ENCODE measurements around the gene JUN. TPM values are rescaled to one million over a fixed set of nuclear protein-coding genes. Genes with fewer than 3 reads are reported as not detected.

Gene JUN
- polyA plus RNA-seq, 4 donors: 47.4 to 394 (median 66.2) TPM

DNA sequence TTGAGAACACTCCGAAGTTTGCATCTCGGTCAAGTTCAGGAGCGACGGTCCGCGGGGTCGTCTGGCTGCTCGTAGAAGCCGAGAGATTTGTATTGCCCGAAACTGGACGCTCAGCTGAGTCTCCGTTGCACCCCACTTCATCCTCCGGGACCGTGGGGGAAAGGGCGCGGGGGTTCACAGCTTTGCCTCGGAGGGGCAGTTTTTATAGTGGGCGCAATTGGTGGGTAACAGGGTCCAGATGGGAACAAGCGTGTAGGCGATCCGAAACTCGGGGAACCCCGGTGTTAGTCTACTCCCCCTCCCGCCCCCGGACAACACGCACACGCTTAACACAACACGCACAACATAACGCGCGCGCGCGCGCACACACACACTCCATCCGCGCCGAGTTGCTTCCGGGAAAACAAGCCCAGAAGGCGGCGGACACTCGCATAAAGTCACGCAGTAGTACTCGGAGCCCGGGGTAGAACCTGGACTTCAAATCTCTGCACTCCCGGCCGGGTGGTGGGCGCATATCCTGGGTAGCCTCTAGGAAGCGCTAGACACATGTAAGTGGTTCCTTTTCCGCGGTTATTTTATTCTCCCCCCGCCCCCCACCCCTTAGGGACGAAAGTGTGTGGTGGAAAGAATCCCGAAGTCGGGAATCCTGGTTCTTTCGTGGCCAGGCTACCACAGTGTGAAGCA is 1.1 kb upstream of the JUN start:
- H3K27ac ChIP-seq (ENCODE audit: low read depth in 1 of 3, low read length in 2 of 3): peak overlapping the region; percentile 98 to 99 (median 99)
- H3K4me1 ChIP-seq (ENCODE audit: control insufficient read depth in 3 of 3, insufficient read depth in 2 of 3, low read depth in 1 of 3, low read length in 2 of 3): peaks cover 0 to 14% (median under 1%) of the 10 kb centered on the region in 3 donors
- peak overlapping the region; percentile 71 to 75 (median 73) for H3K4me3 ChIP-seq (ENCODE audit: low read depth in 1 of 3, low read length in 3 of 3)
- peak; percentile 82 to 91 for DNase-seq
- 0 to 1% (median 1%) methylated on average over 56 of the region's 56 CpGs for WGBS, 3 donors
- H3K36me3 ChIP-seq (ENCODE audit: control insufficient read depth in 3 of 3, insufficient read depth in 2 of 3, low read depth in 1 of 3, low read length in 3 of 3): peaks cover 0 to 20% (median 0%) of the 10 kb centered on the region in 3 donors
- FAIRE-seq: no peak
- H3K9me3 ChIP-seq (ENCODE audit: control insufficient read depth in 2 of 2, insufficient read depth in 1 of 2, low read depth in 1 of 2, low read length in 1 of 2): peaks cover 0 to 8% of the 10 kb centered on the region in 2 donors
- no peaks in the 10 kb centered on the region for H3K27me3 ChIP-seq (ENCODE audit: control insufficient read depth in 3 of 3, insufficient read depth in 3 of 3, low read length in 3 of 3)

DNA sequence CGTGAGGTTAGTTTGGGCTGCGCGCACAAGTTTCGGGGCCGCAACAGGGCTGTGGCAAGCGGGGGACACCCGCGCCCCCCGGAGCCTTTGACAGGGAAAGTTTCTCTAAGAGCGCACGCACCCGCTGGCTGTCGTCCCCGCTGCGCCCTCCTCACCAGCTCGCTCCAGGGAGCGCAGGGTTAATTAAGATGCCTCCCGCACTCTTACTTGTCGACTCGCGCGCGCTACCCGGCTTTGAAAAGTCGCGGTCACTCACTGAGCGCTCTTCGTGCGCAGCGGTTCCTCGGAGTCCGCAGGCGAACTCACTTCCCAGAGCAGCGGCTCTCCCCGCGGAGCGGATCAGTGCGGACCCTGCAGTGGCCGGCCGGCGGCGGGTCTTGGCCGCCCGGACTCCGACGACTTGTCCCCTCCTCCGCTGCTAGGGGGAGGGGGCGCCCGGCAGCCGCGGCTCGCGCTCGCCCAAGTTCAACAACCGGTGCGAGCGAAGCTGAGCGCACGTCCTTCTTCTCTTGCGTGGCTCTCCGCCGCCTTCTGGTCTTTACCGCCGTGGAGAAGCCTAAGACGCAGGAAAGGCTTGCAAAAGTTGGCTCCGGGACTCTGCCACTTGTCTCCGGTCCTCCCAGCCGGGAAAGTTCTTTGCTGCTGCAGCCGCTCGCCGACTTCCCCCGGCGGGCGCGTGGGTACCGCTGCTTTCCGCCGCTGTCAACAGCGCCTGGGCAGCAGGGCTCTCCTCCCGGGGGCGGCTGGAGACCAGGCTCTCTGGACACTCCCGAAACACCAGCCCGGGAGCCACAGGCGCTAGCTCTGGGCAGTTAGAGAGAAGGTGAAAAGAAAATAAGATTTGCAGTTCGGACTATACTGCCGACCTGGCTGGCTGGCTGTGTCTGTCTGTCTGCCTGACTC is 506 bp downstream of the JUN start:
- Histone ChIP-seq H3K4me3 (ENCODE audit: low read depth in 1 of 3, low read length in 3 of 3) (peak overlapping the region; percentile 77 to 97 (median 92)), H3K4me1 (ENCODE audit: control insufficient read depth in 3 of 3, insufficient read depth in 2 of 3, low read depth in 1 of 3, low read length in 2 of 3) (peaks cover 0 to 16% (median 4%) of the 10 kb centered on the region in 3 donors), H3K9me3 (ENCODE audit: control insufficient read depth in 2 of 2, insufficient read depth in 1 of 2, low read depth in 1 of 2, low read length in 1 of 2) (no peaks in the 10 kb centered on the region), H3K36me3 (ENCODE audit: control insufficient read depth in 3 of 3, insufficient read depth in 2 of 3, low read depth in 1 of 3, low read length in 3 of 3) (peaks cover 0 to 20% (median 0%) of the 10 kb centered on the region in 3 donors), H3K27ac (ENCODE audit: low read depth in 1 of 3, low read length in 2 of 3) (peak overlapping the region; percentile 99), H3K27me3 (ENCODE audit: control insufficient read depth in 3 of 3, insufficient read depth in 3 of 3, low read length in 3 of 3) (no peaks in the 10 kb centered on the region)
- no peak for FAIRE-seq
- DNase-seq: peak; percentile 58 to 73
- WGBS, 3 donors: 0 to 1% (median 0%) methylated on average over 71 to 86 of the region's 86 CpGs

DNA sequence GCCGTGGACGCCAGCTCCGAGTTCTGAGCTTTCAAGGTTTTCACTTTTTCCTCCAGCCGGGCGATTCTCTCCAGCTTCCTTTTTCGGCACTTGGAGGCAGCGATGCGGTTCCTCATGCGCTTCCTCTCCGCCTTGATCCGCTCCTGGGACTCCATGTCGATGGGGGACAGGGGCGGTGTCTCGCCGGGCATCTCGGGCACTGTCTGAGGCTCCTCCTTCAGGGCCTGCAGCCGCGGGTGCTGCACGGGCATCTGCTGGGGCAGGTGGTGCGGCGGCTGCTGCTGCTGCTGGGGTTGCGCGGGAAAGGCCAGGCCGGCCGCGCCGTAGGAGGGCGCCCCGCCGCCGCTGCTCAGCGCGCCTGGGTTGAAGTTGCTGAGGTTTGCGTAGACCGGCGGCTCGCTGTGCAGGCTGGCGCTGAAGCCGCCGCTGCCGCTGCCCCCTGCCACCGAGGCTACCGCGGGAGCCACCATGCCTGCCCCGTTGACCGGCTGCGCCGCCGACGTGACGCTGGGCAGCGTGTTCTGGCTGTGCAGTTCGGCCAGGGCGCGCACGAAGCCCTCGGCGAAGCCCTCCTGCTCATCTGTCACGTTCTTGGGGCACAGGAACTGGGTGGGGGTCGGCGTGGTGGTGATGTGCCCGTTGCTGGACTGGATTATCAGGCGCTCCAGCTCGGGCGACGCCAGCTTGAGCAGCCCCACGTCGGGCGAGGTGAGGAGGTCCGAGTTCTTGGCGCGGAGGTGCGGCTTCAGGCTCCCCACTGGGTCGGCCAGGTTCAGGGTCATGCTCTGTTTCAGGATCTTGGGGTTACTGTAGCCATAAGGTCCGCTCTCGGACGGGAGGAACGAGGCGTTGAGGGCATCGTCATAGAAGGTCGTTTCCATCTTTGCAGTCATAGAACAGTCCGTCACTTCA is 1.4 kb downstream of the JUN start:
- FAIRE-seq (no peak), DNase-seq (peak; percentile 55 to 69)
- 0 to 1% (median 0%) methylated on average over 62 to 82 of the region's 82 CpGs for whole genome bisulfite sequencing, 3 donors
- peaks cover 0 to 20% (median 0%) of the 10 kb centered on the region in 3 donors for H3K36me3 ChIP-seq (ENCODE audit: control insufficient read depth in 3 of 3, insufficient read depth in 2 of 3, low read depth in 1 of 3, low read length in 3 of 3)
- H3K4me1 ChIP-seq (ENCODE audit: control insufficient read depth in 3 of 3, insufficient read depth in 2 of 3, low read depth in 1 of 3, low read length in 2 of 3): peaks cover 0 to 16% (median 4%) of the 10 kb centered on the region in 3 donors
- no peaks in the 10 kb centered on the region for H3K9me3 ChIP-seq (ENCODE audit: control insufficient read depth in 2 of 2, insufficient read depth in 1 of 2, low read depth in 1 of 2, low read length in 1 of 2)
- H3K27ac ChIP-seq (ENCODE audit: low read depth in 1 of 3, low read length in 2 of 3): peak overlapping the region; percentile 99
- no peaks in the 10 kb centered on the region for H3K27me3 ChIP-seq (ENCODE audit: control insufficient read depth in 3 of 3, insufficient read depth in 3 of 3, low read length in 3 of 3)
- peak overlapping the region; percentile 77 to 97 (median 92) for H3K4me3 ChIP-seq (ENCODE audit: low read depth in 1 of 3, low read length in 3 of 3)

- no peak for FAIRE-seq
- peaks cover 0 to 20% (median 0%) of the 10 kb centered on the region in 3 donors for H3K36me3 ChIP-seq (ENCODE audit: control insufficient read depth in 3 of 3, insufficient read depth in 2 of 3, low read depth in 1 of 3, low read length in 3 of 3)
- no peaks in the 10 kb centered on the region for H3K9me3 ChIP-seq (ENCODE audit: control insufficient read depth in 2 of 2, insufficient read depth in 1 of 2, low read depth in 1 of 2, low read length in 1 of 2)
- peak; percentile 68 to 75 for DNase-seq
- WGBS, 3 donors: 1% methylated on average over 32 of the region's 32 CpGs
- no peaks in the 10 kb centered on the region for H3K27me3 ChIP-seq (ENCODE audit: control insufficient read depth in 3 of 3, insufficient read depth in 3 of 3, low read length in 3 of 3)
- peaks cover 0 to 16% (median 4%) of the 10 kb centered on the region in 3 donors for H3K4me1 ChIP-seq (ENCODE audit: control insufficient read depth in 3 of 3, insufficient read depth in 2 of 3, low read depth in 1 of 3, low read length in 2 of 3)
- H3K4me3 ChIP-seq (ENCODE audit: low read depth in 1 of 3, low read length in 3 of 3): peak overlapping the region; percentile 77 to 97 (median 92)
- peak overlapping the region; percentile 99 for H3K27ac ChIP-seq (ENCODE audit: low read depth in 1 of 3, low read length in 2 of 3)
Observed at GRCh38 chr1:58781541-58782177, 2.2 kb downstream of the JUN start.

DNA sequence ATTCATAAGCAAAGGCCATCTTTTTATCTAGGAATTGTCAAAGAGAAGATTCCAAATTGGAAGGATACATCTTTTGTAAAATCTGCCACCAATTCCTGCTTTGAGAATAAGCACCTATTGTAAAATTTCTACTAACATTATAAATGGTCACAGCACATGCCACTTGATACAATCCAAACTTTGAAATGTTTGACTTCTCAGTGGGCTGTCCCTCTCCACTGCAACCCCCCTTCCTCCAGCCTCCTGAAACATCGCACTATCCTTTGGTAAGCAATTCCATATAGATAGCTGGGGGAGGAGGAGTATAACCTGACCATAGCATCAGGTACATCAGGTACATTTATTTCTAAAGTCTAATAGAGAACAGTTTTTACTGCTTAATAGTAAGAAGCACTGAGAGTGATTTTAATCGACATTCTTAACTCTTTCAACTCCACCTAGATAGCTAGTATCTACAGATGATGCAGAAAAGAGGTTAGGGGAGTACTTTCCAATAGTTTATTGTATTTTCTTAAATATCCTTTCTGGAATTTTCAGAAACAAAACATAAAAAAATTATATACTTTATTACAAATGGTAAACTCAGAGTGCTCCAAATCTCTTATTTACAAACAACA is 2.9 kb downstream of the JUN start:
- Histone ChIP-seq H3K36me3 (ENCODE audit: control insufficient read depth in 3 of 3, insufficient read depth in 2 of 3, low read depth in 1 of 3, low read length in 3 of 3) (peaks cover 0 to 20% (median 0%) of the 10 kb centered on the region in 3 donors), H3K4me1 (ENCODE audit: control insufficient read depth in 3 of 3, insufficient read depth in 2 of 3, low read depth in 1 of 3, low read length in 2 of 3) (peaks cover 0 to 10% (median 4%) of the 10 kb centered on the region in 3 donors), H3K27ac (ENCODE audit: low read depth in 1 of 3, low read length in 2 of 3) (peak overlapping the region in 2 of 3 donors; percentile 52 to 99), H3K9me3 (ENCODE audit: control insufficient read depth in 2 of 2, insufficient read depth in 1 of 2, low read depth in 1 of 2, low read length in 1 of 2) (no peaks in the 10 kb centered on the region), H3K4me3 (ENCODE audit: low read depth in 1 of 3, low read length in 3 of 3) (peak overlapping the region in 2 of 3 donors; percentile 92 to 97), H3K27me3 (ENCODE audit: control insufficient read depth in 3 of 3, insufficient read depth in 3 of 3, low read length in 3 of 3) (no peaks in the 10 kb centered on the region)
- no peak for FAIRE-seq
- DNase-seq: peak; percentile 35 to 86
- 11 to 38% (median 34%) methylated on average over 2 of the region's 2 CpGs for WGBS, 3 donors

DNA sequence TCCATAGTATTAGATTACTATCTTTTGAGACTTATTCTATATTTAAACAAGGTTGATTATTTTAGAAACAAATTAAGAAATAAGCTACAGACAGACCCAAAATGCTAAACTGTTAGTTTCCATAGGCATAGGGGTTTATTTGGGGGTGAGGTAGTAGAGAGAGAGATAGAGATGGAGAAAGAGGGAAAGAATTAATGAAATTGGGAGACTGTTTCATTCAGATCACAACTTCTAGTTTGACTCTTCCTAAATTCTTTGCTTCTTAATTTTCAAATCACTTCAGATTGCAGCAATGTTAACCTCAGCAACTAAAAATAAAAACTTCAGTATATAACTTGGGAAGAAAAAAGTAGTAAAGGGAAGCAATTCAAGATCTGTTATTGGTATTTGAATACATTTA is 3.4 kb downstream of the JUN start:
- Histone ChIP-seq H3K4me3 (ENCODE audit: low read depth in 1 of 3, low read length in 3 of 3) (peak overlapping the region in 2 of 3 donors; percentile 2 to 45), H3K4me1 (ENCODE audit: control insufficient read depth in 3 of 3, insufficient read depth in 2 of 3, low read depth in 1 of 3, low read length in 2 of 3) (peaks cover 0 to 4% (median 4%) of the 10 kb centered on the region in 3 donors), H3K36me3 (ENCODE audit: control insufficient read depth in 3 of 3, insufficient read depth in 2 of 3, low read depth in 1 of 3, low read length in 3 of 3) (peaks cover 0 to 20% (median 0%) of the 10 kb centered on the region in 3 donors), H3K27me3 (ENCODE audit: control insufficient read depth in 3 of 3, insufficient read depth in 3 of 3, low read length in 3 of 3) (no peaks in the 10 kb centered on the region), H3K9me3 (ENCODE audit: control insufficient read depth in 2 of 2, insufficient read depth in 1 of 2, low read depth in 1 of 2, low read length in 1 of 2) (no peaks in the 10 kb centered on the region), H3K27ac (ENCODE audit: low read depth in 1 of 3, low read length in 2 of 3) (peak overlapping the region in 2 of 3 donors; percentile 56 to 99)
- DNase-seq (no peak), FAIRE-seq (no peak)

GRCh38 chr1:58779801-58780382 is 4.0 kb downstream of the JUN start:
- H3K4me1 ChIP-seq (ENCODE audit: control insufficient read depth in 3 of 3, insufficient read depth in 2 of 3, low read depth in 1 of 3, low read length in 2 of 3): peaks cover 0 to 4% (median 2%) of the 10 kb centered on the region in 3 donors
- 14 to 44% (median 39%) methylated on average over 4 of the region's 4 CpGs for whole genome bisulfite sequencing, 3 donors
- H3K27ac ChIP-seq (ENCODE audit: low read depth in 1 of 3, low read length in 2 of 3): peak overlapping the region; percentile 52 to 99 (median 56)
- H3K4me3 ChIP-seq (ENCODE audit: low read depth in 1 of 3, low read length in 3 of 3): peak overlapping the region in 2 of 3 donors; percentile 2 to 22
- no peaks in the 10 kb centered on the region for H3K27me3 ChIP-seq (ENCODE audit: control insufficient read depth in 3 of 3, insufficient read depth in 3 of 3, low read length in 3 of 3)
- peak; percentile 89 to 93 for DNase-seq
- H3K36me3 ChIP-seq (ENCODE audit: control insufficient read depth in 3 of 3, insufficient read depth in 2 of 3, low read depth in 1 of 3, low read length in 3 of 3): peaks cover 0 to 20% (median 0%) of the 10 kb centered on the region in 3 donors
- no peaks in the 10 kb centered on the region for H3K9me3 ChIP-seq (ENCODE audit: control insufficient read depth in 2 of 2, insufficient read depth in 1 of 2, low read depth in 1 of 2, low read length in 1 of 2)
- no peak for FAIRE-seq
